GM19395 (cell line): Measurements from ENCODE around the gene LETM1.

Experiments
- ATAC-seq: cut with Tn5 transposase; IDR thresholded peaks from one replicate; pipeline ENCODE4 v1.9.1; 2021; ENCODE audit warnings: mild to moderate bottlenecking, moderate library complexity; ENCODE audit not compliant: unreplicated experiment

Gene LETM1

GRCh38 chr4:1808851-1809753, 46.9 kb downstream of the LETM1 start:
- no peak for ATAC-seq

- no peak for ATAC-seq
Measured at GRCh38 chr4:1808396-1808795, 47.6 kb downstream of the LETM1 start.

GRCh38 chr4:1807332-1807777, 48.6 kb downstream of the LETM1 start:
- ATAC-seq = no peak

DNA sequence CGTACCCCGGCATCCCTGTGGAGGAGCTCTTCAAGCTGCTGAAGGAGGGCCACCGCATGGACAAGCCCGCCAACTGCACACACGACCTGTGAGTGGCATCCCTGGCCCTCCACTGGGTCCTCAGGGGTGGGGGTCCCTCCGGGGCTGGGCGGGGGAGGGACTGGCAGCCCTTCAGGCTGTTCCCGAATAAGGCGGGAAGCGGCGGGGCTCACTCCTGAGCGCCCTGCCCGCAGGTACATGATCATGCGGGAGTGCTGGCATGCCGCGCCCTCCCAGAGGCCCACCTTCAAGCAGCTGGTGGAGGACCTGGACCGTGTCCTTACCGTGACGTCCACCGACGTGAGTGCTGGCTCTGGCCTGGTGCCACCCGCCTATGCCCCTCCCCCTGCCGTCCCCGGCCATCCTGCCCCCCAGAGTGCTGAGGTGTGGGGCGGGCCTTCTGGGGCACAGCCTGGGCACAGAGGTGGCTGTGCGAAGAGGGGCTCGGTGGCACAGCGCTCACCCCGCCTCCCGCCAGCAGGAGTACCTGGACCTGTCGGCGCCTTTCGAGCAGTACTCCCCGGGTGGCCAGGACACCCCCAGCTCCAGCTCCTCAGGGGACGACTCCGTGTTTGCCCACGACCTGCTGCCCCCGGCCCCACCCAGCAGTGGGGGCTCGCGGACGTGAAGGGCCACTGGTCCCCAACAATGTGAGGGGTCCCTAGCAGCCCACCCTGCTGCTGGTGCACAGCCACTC, 49.2 kb downstream of the LETM1 start:
- no peak for ATAC-seq

DNA sequence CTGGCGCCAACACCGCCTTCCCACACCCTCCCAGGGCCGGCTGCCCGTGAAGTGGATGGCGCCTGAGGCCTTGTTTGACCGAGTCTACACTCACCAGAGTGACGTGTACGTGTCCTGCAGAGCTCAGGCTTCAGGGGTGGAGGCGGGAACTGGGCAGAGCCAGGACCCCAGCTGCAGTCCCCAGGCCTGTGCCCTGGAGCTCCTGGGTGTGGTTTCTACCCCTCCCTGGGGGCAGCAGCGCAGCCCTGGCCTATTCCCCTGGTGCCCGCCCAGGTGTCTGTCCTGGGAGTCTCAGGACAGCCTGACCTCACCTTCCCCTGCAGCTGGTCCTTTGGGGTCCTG, 49.8 kb downstream of the LETM1 start:
- ATAC-seq = no peak

DNA sequence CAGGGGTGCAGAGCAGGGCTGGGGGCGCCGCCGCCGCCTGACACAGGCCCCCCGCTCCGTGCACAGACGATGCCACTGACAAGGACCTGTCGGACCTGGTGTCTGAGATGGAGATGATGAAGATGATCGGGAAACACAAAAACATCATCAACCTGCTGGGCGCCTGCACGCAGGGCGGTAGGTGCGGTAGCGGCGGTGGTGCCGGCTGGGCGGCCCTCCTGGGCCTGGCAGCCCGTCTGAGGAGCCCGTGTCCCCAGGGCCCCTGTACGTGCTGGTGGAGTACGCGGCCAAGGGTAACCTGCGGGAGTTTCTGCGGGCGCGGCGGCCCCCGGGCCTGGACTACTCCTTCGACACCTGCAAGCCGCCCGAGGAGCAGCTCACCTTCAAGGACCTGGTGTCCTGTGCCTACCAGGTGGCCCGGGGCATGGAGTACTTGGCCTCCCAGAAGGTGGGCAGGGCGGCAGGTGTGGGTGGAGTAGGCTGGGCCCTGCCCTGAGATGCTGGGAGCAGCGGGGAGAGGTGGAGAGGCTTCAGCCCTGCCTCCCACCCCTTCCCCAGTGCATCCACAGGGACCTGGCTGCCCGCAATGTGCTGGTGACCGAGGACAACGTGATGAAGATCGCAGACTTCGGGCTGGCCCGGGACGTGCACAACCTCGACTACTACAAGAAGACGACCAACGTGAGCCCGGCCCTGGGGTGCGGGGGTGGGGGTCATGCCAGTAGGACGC, 50.3 kb downstream of the LETM1 start:
- no peak for ATAC-seq

- no peak for ATAC-seq
Measured at GRCh38 chr4:1804638-1805492, 51.1 kb downstream of the LETM1 start.

- ATAC-seq = no peak
Measured at GRCh38 chr4:1803523-1804423, 52.2 kb downstream of the LETM1 start.

DNA sequence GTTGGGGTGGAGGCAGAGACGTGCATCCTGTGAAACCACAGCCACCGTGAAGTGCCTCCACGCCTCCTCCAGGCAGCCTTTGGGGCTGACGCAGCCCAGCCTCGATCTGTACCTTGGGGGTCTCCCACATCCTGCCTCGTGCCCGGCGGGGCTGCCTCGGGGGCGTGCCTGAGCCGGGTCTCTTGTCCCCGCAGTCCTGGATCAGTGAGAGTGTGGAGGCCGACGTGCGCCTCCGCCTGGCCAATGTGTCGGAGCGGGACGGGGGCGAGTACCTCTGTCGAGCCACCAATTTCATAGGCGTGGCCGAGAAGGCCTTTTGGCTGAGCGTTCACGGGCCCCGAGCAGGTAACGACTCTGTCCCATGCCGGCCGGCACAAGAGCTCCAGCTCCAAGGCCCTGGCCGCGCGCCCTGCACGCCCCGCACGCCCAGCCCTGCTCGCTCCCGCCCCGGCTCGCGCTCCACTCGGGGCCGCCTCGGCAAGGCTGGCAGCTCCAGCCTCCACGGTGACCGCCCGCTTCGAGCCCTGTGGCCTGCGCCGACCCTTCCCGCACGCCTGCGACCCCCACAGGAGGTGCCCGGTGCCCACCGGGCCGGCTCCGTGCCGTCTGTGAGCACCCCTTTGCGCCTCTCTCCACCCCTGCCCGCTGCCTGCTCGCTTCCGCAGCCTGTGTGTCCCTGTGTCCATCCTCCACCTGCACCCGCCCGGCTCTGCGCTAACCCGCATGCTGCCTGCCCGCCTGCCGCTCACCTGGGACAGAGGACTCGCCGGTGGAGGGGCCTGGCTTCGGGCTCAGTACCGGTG, 53.0 kb downstream of the LETM1 start:
- no peak for ATAC-seq

GRCh38 chr4:1802151-1802715, 53.7 kb downstream of the LETM1 start:
- no peak for ATAC-seq

DNA sequence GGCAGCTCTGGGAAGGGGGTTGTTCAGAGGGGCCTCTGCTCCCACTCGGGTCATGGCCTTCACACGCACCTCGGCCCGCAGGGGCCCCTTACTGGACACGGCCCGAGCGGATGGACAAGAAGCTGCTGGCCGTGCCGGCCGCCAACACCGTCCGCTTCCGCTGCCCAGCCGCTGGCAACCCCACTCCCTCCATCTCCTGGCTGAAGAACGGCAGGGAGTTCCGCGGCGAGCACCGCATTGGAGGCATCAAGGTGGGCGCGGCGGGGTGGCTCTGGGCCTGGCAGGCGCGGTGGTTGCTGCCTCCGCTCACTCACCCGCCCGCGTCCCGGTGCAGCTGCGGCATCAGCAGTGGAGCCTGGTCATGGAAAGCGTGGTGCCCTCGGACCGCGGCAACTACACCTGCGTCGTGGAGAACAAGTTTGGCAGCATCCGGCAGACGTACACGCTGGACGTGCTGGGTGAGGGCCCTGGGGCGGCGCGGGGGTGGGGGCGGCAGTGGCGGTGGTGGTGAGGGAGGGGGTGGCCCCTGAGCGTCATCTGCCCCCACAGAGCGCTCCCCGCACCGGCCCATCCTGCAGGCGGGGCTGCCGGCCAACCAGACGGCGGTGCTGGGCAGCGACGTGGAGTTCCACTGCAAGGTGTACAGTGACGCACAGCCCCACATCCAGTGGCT, 54.5 kb downstream of the LETM1 start:
- no peak for ATAC-seq

DNA sequence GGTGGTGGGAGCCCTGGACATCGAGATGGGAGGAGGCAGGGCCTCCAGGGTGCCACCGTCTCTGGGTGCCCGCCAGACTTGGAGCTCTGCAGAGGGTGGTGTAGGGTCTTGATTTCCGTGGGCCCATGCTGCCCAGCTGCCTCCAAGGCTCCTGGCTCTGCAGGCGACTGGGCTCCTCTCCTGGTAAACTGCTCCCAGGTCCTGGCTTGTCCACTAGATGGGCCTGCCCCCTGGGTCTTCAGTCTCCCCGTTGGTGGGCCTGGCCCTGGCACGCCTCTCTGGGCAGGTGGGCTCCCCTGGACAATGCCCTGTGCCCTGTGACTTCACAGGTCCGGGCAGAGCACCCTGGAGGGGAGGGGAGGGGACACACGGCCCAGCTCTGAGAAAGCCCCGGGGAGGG, 55.2 kb downstream of the LETM1 start:
- ATAC-seq = no peak

- no peak for ATAC-seq
Measured at GRCh38 chr4:1799387-1800375, 56.3 kb downstream of the LETM1 start.

DNA sequence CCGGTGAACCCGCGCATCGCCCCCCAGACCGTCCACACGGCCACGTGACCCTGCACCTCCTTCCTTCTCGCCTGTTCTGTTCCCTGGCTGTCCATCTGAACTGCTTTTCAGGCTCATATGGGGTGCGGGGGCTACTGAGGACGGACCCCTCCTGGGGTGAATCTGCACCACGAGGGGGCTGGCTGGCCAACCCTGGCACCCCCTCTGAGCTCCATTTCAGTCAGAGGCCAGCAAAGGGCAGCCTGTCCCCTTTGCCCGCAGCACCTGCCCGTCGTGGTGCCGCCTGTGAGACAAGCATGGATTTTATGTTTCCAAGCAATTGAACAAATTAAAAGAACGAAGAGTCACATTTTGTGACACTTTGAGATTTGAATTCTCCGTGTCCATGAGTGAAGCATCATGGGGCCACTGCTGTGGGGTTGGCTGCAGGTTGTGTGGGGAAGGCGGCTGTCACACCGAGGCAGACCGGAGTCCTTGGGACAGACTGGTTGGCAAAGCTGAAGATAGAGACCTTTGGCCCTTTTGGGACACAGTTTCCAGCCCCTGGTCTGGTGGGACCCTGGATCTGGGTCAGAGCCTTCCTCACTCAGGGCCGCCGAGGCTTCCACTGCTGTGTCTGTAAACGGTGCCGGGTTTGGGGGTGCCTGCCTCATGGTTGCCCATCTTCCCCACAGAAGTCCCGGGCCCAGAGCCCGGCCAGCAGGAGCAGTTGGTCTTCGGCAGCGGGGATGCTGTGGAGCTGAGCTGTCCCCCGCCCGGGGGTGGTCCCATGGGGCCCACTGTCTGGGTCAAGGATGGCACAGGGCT, 57.2 kb downstream of the LETM1 start:
- no peak for ATAC-seq

GRCh38 chr4:1797861-1798579, 57.9 kb downstream of the LETM1 start:
- ATAC-seq = no peak
